ENCODE measurements around the gene PCDHA6.
A peak's percentile ranks its signal among the peaks of the same experiment; 100 is the strongest.

DNA sequence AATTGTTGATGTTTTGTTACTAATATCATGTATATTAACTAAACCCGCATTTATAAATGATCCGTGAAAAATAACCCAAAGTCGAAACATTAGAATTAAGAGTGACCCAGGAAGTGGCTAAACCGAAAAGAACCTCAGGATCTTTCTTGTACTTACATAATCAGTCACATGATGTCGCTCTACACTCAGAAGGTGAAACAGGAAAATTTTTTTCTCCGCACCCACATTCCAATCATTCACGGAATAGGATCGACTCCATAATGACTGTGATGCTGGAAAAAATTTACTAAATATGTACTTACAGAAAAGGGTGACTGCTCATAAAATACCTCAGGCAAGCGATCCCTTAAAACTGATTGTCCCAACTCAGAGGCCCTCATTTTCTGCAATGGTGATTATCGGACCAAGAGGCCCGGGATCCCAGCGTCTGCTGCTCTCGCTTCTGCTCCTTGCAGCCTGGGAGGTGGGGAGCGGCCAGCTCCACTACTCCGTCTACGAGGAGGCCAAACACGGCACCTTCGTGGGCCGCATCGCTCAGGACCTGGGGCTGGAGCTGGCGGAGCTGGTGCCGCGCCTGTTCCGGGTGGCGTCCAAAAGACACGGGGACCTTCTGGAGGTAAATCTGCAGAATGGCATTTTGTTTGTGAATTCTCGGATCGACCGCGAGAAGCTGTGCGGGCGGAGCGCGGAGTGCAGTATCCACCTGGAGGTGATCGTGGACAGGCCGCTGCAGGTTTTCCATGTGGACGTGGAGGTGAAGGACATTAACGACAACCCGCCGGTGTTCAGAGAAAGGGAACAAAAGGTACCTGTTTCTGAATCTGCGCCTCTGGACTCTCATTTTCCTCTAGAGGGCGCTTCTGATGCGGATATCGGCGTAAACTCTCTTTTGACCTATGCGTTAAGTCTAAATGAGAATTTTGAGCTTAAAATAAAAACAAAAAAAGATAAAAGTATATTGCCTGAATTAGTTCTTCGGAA, 47.6 kb downstream of the PCDHA6 start, which contains the start of gene PCDHA12:
- TF ChIP-seq POLR2A (IDR thresholded peaks at IDR 0.05; ENCODE audit: low read depth) = no peak
- no peak for TF ChIP-seq EP300 (IDR thresholded peaks at IDR 0.05)
- TF ChIP-seq, protein P1, sequence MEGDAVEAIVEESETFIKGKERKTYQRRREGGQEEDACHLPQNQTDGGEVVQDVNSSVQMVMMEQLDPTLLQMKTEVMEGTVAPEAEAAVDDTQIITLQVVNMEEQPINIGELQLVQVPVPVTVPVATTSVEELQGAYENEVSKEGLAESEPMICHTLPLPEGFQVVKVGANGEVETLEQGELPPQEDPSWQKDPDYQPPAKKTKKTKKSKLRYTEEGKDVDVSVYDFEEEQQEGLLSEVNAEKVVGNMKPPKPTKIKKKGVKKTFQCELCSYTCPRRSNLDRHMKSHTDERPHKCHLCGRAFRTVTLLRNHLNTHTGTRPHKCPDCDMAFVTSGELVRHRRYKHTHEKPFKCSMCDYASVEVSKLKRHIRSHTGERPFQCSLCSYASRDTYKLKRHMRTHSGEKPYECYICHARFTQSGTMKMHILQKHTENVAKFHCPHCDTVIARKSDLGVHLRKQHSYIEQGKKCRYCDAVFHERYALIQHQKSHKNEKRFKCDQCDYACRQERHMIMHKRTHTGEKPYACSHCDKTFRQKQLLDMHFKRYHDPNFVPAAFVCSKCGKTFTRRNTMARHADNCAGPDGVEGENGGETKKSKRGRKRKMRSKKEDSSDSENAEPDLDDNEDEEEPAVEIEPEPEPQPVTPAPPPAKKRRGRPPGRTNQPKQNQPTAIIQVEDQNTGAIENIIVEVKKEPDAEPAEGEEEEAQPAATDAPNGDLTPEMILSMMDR (IDR thresholded peaks at IDR 0.05) = peak in 2 of 3 experiments; percentile 12 to 16
- no peak for TF ChIP-seq POLR2AphosphoS5 (IDR thresholded peaks at IDR 0.05)

Data from esophagus muscularis mucosa (tissue), 4 donors.